ENCODE results near the gene OTOGL.

- no peak for TF ChIP-seq CTCF (conservative IDR thresholded peaks at IDR 0.05; ENCODE audit: low read depth, low read length)
- TF ChIP-seq EZH2 (IDR thresholded peaks at IDR 0.05; ENCODE audit: low read length, unreplicated experiment): no peak
These were observed 173.8 kb downstream of the OTOGL start for GRCh38 chr12:80273144-80273543.

All from PC-3 (cell line).